GM21576 (cell line): ENCODE data around the gene TKFC.
"Not testable (repeated sequence)": the region's sequence is repeated elsewhere in the genome, so short reads cannot be mapped to it uniquely, and the experiment has no call there.

Source experiments
- ATAC-seq: cut with Tn5 transposase; IDR thresholded peaks from one replicate; pipeline ENCODE4 v1.9.1; 2021; ENCODE audit warnings: mild to moderate bottlenecking, moderate library complexity; ENCODE audit not compliant: unreplicated experiment

The TKFC gene

GRCh38 chr11:61362542-61362875, 29.5 kb downstream of the TKFC start:
- no peak for ATAC-seq

DNA sequence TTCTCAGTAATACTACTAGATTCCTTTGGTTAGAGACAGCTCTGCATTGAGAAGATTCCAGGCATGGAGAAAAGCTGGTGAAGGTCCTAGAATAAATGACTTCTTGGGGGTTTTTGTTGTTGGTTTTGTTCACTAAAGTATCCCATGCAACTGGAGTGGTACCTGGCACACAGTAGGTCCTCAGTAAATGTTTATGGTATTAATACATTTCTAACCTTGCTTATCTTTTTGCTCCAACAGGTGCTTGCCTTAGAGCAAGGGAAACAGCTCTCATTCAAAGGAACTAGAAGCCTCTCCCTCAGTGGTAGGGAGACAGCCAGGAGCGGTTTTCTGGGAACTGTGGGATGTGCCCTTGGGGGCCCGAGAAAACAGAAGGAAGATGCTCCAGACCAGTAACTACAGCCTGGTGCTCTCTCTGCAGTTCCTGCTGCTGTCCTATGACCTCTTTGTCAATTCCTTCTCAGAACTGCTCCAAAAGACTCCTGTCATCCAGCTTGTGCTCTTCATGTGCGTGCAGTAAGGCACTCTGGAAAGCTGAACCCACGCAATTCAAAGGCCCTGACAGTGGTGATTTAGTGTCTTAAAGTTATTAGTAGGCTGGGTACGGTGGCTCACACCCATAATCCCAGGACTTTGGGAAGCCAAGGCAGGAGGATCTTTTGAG, 31.1 kb downstream of the TKFC start:
- no peak for ATAC-seq

- ATAC-seq: no peak
Observed at GRCh38 chr11:61367406-61367805, 34.4 kb downstream of the TKFC start.

GRCh38 chr11:61368646-61369045, 35.6 kb downstream of the TKFC start:
- no peak for ATAC-seq

DNA sequence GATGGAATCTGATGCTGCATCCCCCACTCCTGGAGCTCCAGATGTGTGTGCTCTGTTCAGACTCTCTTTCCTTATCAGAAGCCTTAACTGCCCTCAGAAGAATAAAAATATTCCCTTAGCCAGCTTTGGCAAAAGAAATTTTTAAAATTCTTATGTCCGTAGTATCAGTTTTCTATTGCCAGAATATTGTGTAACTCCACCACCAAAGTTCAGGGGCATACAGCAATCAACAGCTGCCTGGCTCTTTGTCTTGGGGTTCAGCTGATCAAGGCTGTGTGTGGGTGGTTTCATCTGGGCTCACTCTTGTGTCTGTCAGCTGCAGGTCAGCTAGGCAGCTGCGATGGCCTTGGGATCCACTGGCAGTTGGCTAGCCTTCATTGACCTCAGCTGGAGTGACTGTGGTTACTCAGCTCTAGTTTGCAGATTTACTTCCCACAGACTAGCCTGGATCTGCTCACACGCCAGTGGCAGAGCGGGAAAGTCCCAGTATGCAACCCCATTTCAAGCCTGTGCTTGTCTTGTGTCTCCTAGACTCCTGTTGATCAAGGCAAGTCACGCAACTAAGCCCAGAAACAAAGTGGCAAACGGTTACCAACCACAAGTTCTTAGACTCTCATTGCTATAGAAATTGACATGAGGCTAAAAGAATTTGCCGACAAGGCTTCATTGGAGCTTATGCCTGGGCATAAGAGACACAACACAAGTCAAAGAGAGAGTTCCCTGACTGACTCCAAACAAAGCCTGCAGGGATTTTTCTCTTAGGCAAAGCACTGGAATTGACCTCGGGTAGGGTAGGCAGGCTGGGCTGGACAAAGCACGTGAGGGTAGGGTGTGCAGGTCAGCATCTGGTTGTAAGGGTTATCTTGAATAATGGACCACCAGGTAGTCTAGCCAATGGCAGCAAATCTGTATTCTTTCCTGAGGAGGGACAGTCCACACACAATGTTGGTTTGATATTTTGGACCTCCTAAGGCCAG, 36.6 kb downstream of the TKFC start:
- ATAC-seq: no peak

DNA sequence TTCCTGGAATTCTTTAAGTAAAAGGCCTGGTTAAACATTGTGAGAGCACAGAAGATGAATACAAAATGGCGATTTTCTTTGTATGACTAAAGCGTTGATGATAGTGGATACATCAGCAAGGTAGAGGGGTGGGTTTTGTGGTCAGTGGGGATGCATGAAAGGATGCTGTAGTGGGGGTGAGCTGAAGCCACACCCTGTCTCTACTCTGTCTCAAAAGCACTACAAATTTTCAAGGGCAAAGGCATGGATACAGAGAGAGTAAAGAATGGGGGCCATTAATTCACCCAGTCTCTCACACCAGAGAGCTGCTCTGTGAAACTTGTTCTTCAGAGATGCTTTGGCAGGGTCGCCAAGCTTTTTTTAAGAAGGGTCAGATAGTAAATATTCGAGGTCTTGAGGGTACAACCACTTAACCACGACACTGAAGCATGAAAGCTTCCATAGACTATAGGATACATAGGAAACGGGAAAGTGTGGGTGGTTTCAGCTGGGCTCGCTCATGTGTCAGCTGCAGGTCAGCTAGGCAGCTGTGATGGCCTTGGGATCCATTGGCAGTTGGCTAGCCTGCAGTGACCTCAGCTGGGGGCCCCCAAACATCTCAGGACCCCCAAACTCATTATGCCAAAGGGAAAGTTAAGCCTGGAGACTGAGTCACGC, 37.4 kb downstream of the TKFC start:
- no peak for ATAC-seq

DNA sequence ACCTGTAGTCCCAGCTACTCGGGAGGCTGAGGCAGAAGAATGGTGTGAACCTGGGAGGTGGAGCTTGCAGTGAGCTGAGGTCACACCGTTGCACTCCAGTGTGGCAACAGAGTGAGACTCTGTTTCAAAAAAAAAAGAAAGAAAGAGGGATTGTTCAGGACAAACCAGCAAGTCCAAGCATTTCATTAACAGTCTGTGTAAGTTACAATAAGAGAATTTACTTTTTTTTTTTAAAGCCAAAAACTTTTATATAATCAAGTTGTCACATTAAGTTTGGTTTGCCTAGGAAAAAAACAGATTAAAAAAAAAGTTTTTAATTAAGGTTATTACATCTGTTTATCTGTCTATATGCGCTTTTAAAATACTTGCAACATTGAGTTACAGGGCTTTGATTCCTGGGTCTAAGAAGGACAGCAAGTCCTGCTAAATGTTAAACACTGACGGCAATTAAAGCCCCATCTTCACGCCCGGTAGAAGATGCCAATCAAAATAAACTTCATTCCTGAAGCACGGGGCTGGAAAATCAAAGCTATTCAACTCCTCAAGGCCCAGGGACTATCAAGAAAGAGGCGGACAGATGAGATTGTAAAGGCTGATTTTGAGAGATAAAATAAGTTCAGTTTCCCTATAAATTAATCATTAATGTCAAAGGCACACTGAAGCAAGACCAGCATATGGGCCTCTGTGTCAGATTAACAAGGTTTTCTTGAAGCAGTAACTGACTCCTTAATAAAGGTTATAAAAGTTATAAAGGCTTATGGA, 39.8 kb downstream of the TKFC start:
- ATAC-seq: no peak

DNA sequence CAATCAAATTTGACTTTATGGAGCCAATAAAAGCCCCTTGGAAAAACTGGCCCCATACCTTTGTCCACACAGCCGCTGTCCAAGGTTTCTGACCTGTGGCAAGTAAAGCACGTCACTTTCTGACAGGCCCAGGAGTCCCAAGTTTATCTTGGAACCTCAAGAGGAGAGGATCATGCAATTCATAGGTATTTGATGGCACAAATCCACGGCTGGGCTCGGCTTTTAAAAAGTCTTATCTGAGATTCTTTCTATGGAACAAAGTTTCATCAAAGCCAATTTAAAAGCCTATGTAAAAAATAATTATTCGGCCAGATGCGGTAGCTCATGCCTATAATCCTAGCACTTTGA, 42.7 kb downstream of the TKFC start:
- no peak for ATAC-seq

GRCh38 chr11:61377461-61378160, 44.6 kb downstream of the TKFC start:
- ATAC-seq: no peak

- no peak for ATAC-seq
Observed at GRCh38 chr11:61378713-61379313, 45.8 kb downstream of the TKFC start.

DNA sequence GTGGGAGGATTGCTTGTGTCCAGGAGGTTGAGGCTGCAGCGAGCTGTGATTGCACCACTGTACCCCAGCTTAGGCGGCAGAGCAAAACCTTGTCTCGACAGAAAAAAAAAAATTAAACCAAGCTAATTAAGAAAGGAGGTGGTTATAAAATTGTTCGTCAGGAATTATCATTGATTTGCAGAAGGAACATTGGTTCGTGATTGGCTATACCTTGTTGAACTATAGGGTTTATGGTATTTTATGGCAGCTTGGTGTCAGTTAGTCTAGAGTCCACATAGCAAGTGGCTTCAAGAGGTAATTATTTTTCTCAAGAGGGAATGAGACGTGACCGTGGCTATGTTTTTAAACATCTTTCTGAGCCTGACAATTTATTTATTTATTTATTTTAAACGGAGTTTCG, 47.9 kb downstream of the TKFC start:
- ATAC-seq: no peak

GRCh38 chr11:61383859-61384258, 50.8 kb downstream of the TKFC start:
- not testable (repeated sequence) for ATAC-seq

GRCh38 chr11:61384271-61385242, 51.5 kb downstream of the TKFC start:
- no peak for ATAC-seq

DNA sequence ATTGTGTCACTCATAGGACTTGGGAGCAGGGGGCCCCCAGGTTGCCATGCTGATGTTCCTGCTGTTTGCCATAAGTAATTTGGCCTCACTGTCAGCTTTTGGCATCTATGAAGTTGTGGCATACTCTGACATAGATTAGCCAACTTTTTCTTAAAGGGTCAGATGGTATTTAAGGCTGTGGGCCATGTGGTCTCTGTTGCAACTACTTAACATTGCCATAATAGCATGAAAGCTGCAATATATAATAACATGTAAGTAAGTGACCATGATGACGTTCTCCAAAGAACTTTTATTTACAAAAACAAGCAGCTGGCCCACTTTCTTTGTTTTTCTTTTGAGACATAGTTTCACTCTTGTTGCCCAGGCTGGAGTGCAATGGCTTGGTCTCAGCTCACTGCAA, 57.1 kb downstream of the TKFC start:
- ATAC-seq: no peak

GRCh38 chr11:61392981-61393595, 60.1 kb downstream of the TKFC start:
- ATAC-seq: no peak
